ENCODE measurements around the gene RTN1.
A peak's percentile ranks its signal among the peaks of the same experiment; 100 is the strongest.

RTN1 gene

GRCh38 chr14:59695198-59695597 lies 175.4 kb downstream of the RTN1 start:
- no peak overlapping the region for H3K4me3 ChIP-seq (ENCODE audit: control insufficient read depth, low read depth, low read length)
- TF ChIP-seq CTCF (IDR thresholded peaks at IDR 0.05; ENCODE audit: control insufficient read depth, insufficient read depth, low read depth, low read length, missing control alignments): no peak
- DNase-seq (ENCODE audit: low read depth): no peak

GRCh38 chr14:59691266-59691665 lies 179.3 kb downstream of the RTN1 start:
- no peak overlapping the region for H3K4me3 ChIP-seq (ENCODE audit: control insufficient read depth, low read depth, low read length)
- DNase-seq (ENCODE audit: low read depth): no peak
- TF ChIP-seq CTCF (IDR thresholded peaks at IDR 0.05; ENCODE audit: control insufficient read depth, insufficient read depth, low read depth, low read length, missing control alignments): no peak

GRCh38 chr14:59690426-59690825 lies 180.2 kb downstream of the RTN1 start:
- no peak for TF ChIP-seq CTCF (IDR thresholded peaks at IDR 0.05; ENCODE audit: control insufficient read depth, insufficient read depth, low read depth, low read length, missing control alignments)
- DNase-seq (ENCODE audit: low read depth): no peak

GRCh38 chr14:59688224-59689170 lies 182.1 kb downstream of the RTN1 start:
- TF ChIP-seq CTCF (IDR thresholded peaks at IDR 0.05; ENCODE audit: control insufficient read depth, insufficient read depth, low read depth, low read length, missing control alignments): peak; percentile 69
- peak; percentile 16 for DNase-seq (ENCODE audit: low read depth)

More at GRCh38 chr14:59690426-59690825, 180.2 kb downstream of the RTN1 start:
- H3K4me3 ChIP-seq (ENCODE audit: control insufficient read depth, low read depth, low read length): no peak overlapping the region

GRCh38 chr14:59687663-59688062 lies 182.9 kb downstream of the RTN1 start:
- H3K4me3 ChIP-seq (ENCODE audit: control insufficient read depth, low read depth, low read length): no peak overlapping the region
- no peak for TF ChIP-seq CTCF (IDR thresholded peaks at IDR 0.05; ENCODE audit: control insufficient read depth, insufficient read depth, low read depth, low read length, missing control alignments)
- DNase-seq (ENCODE audit: low read depth): no peak

More at GRCh38 chr14:59688224-59689170, 182.1 kb downstream of the RTN1 start:
- no peak overlapping the region for H3K4me3 ChIP-seq (ENCODE audit: control insufficient read depth, low read depth, low read length)

GRCh38 chr14:59679872-59680271 lies 190.7 kb downstream of the RTN1 start:
- no peak for DNase-seq (ENCODE audit: low read depth)
- TF ChIP-seq CTCF (IDR thresholded peaks at IDR 0.05; ENCODE audit: control insufficient read depth, insufficient read depth, low read depth, low read length, missing control alignments): no peak
- H3K4me3 ChIP-seq (ENCODE audit: control insufficient read depth, low read depth, low read length): no peak overlapping the region
